SK-N-SH (cell line): ENCODE data around the gene SMOC1. TPM values are rescaled to one million over a fixed set of nuclear protein-coding genes. Genes with fewer than 3 reads are reported as not detected.
A peak's percentile ranks its signal among the peaks of the same experiment; 100 is the strongest.

Experiments
- CTCF ChIA-PET: fragments of 300-600, 350-600 bp; formaldehyde crosslinking; extraction: SDS; loops from one replicate; lab custom pipeline; 2021; lab: Yijun Ruan, JAX
- POLR2A ChIA-PET: fragments of 350-600 bp; sonication (Branson Sonifier 250); formaldehyde crosslinking; extraction: SDS; loops from one replicate; lab custom pipeline; 2020; ENCODE audit warnings: antibody characterized with exemption, inconsistent platforms; lab: Yijun Ruan, JAX
- DNase-seq: peaks from one replicate; pipeline ENCODE4 v3.0.0; 2012
- H2AFZ ChIP-seq: fragments of 200-600 bp; sonication (generic); 2 replicates; pipeline ENCODE4 v1.8.1; 2016; ENCODE audit warnings: antibody characterized with exemption, mild to moderate bottlenecking, low read depth
- H3F3A ChIP-seq: fragments of 200-600 bp; sonication (generic); replicated peaks from 2 replicates; pipeline ENCODE3; 2016; ENCODE audit warnings: antibody characterized with exemption, mild to moderate bottlenecking; ENCODE audit not compliant: insufficient read depth
- H3K27ac ChIP-seq, 2 experiments: fragments of 200-500 bp in 1 of 2; fragments of 200-600 bp in 1 of 2; sonication (Bioruptor generic) in 1 of 2; sonication (generic), shearing (Covaris generic) in 1 of 2; 2 replicates each; pipeline versions ENCODE4 v1.5.1 to v1.6.1; 2014 to 2016; ENCODE audit warnings: low read depth in 2 of 2, inconsistent platforms in 1 of 2, low read length in 1 of 2, mild to moderate bottlenecking in 1 of 2, mixed read lengths in 1 of 2
- H3K27me3 ChIP-seq: fragments of 200-600 bp; sonication (generic), shearing (Covaris generic); 2 replicates; pipeline ENCODE4 v1.6.1; 2016; ENCODE audit warnings: mixed run types; ENCODE audit not compliant: insufficient read depth
- H3K36me3 ChIP-seq, 2 experiments: fragments of 200-500 bp in 1 of 2; fragments of 200-600 bp in 1 of 2; sonication (Bioruptor generic) in 1 of 2; sonication (generic) in 1 of 2; replicated peaks in 1 of 2; 2 replicates each; pipeline versions ENCODE3 to v1.5.1; 2014 to 2016; ENCODE audit warnings: low read length in 1 of 2, mild to moderate bottlenecking in 1 of 2; ENCODE audit not compliant: insufficient read depth in 2 of 2, control insufficient read depth in 1 of 2
- H3K4me1 ChIP-seq, 2 experiments: fragments of 200-500 bp in 1 of 2; fragments of 200-600 bp in 1 of 2; sonication (Bioruptor generic) in 1 of 2; sonication (generic), shearing (Covaris generic) in 1 of 2; 2 replicates each; pipeline versions ENCODE4 v1.5.1 to v1.6.1; 2014 to 2016; ENCODE audit warnings: low read depth in 1 of 2, low read length in 1 of 2, mixed run types in 1 of 2; ENCODE audit not compliant: insufficient read depth in 2 of 2, control insufficient read depth in 1 of 2
- H3K4me2 ChIP-seq: fragments of 200-600 bp; sonication (generic), shearing (Covaris generic); 2 replicates; pipeline ENCODE4 v1.6.1; 2017; ENCODE audit warnings: mixed run types
- H3K4me3 ChIP-seq, 2 experiments: fragments of 200-500 bp in 1 of 2; fragments of 200-600 bp in 1 of 2; sonication (Bioruptor generic) in 1 of 2; sonication (generic), shearing (Covaris generic) in 1 of 2; 2 replicates each; pipeline versions ENCODE4 v1.5.1 to v1.8.1; 2014 to 2016; ENCODE audit warnings: low read depth in 2 of 2, inconsistent platforms in 1 of 2, low read length in 1 of 2, mild to moderate bottlenecking in 1 of 2, mixed read lengths in 1 of 2, moderate library complexity in 1 of 2
- H3K79me2 ChIP-seq: fragments of 200-600 bp; sonication (generic); 2 replicates; pipeline ENCODE4 v1.8.1; 2017; ENCODE audit warnings: mild to moderate bottlenecking; ENCODE audit not compliant: insufficient read depth
- H3K9ac ChIP-seq: fragments of 200-600 bp; sonication (generic); 2 replicates; pipeline ENCODE4 v1.6.1; 2017; ENCODE audit warnings: mixed run types
- H3K9me2 ChIP-seq: fragments of 200-600 bp; sonication (generic); 2 replicates; pipeline ENCODE4 v1.6.1; 2017; ENCODE audit warnings: mixed run types
- H3K9me3 ChIP-seq: fragments of 200-600 bp; sonication (generic); 2 replicates; pipeline ENCODE4 v1.6.1; 2017; ENCODE audit warnings: mixed run types, mild to moderate bottlenecking, moderate library complexity
- H4K20me1 ChIP-seq: fragments of 200-600 bp; sonication (generic); 2 replicates; pipeline ENCODE4 v1.6.1; 2017; ENCODE audit warnings: mild to moderate bottlenecking, mixed run types; ENCODE audit not compliant: insufficient read depth
- CHD2 ChIP-seq: fragments of 150-350 bp; IDR thresholded peaks from 2 replicates; pipeline ENCODE4 v1.6.1; 2018; ENCODE audit warnings: low read length; ENCODE audit not compliant: partially characterized antibody
- ELF1 ChIP-seq: IDR thresholded peaks from 2 replicates; pipeline ENCODE4 v1.4.0; 2012
- FOSL2 ChIP-seq: IDR thresholded peaks from 2 replicates; pipeline ENCODE4 v1.4.0; 2012; ENCODE audit warnings: low read depth, mild to moderate bottlenecking, moderate library complexity, borderline replicate concordance
- GABPA ChIP-seq: IDR thresholded peaks from 2 replicates; pipeline ENCODE4 v1.4.0; 2012; ENCODE audit warnings: low read depth, mild to moderate bottlenecking
- NFIC ChIP-seq: IDR thresholded peaks from 2 replicates; pipeline ENCODE4 v1.4.0; 2012; ENCODE audit warnings: borderline replicate concordance
- POLR2AphosphoS5 ChIP-seq: IDR thresholded peaks from 2 replicates; pipeline ENCODE4 v1.6.1; 2012; ENCODE audit warnings: low read depth, low read length
- RAD21 ChIP-seq: IDR thresholded peaks from 2 replicates; pipeline ENCODE4 v1.6.1; 2012; ENCODE audit warnings: mild to moderate bottlenecking, low read length
- RXRA ChIP-seq: IDR thresholded peaks from 2 replicates; pipeline ENCODE4 v1.4.0; 2012; ENCODE audit warnings: low read depth, mild to moderate bottlenecking, borderline replicate concordance
- SMC3 ChIP-seq: IDR thresholded peaks from 2 replicates; pipeline ENCODE4 v1.6.1; 2012; ENCODE audit warnings: low read depth, low read length, improper control_type of control experiment
- TEAD4 ChIP-seq: IDR thresholded peaks from 2 replicates; pipeline ENCODE4 v1.4.0; 2012; ENCODE audit warnings: mild to moderate bottlenecking, borderline replicate concordance; ENCODE audit not compliant: insufficient read depth
- WGBS: methylation state at CpG from one replicate; pipeline ENCODE4 v1.1.6; 2017; ENCODE audit warnings: low lambda C conversion rate; 5-methylcytosine and 5-hydroxymethylcytosine counted together
- polyA plus RNA-seq, 3 experiments: library from polyadenylated mRNA; depleted of rRNA; stranded (reverse); fragments of >200 nt; gene quantifications; 2 replicates each; pipeline ENCODE4 v1.2.3, GENCODE V29; 2012
- TF ChIP-seq, protein P1 (sequence below): IDR thresholded peaks from 2 replicates; pipeline ENCODE4 v1.4.0; 2012; ENCODE audit warnings: low read depth
- TF ChIP-seq, protein P2 (sequence below): fragments of 200-600 bp; sonication (generic); IDR thresholded peaks from 2 replicates; pipeline ENCODE4 v1.6.1; 2017; ENCODE audit warnings: antibody characterized with exemption, mild to moderate bottlenecking, moderate library complexity
- TF ChIP-seq, protein P3 (sequence below): IDR thresholded peaks from 2 replicates; pipeline ENCODE4 v1.4.0; 2012; ENCODE audit warnings: low read depth, borderline replicate concordance
- TF ChIP-seq, protein P4 (sequence below): IDR thresholded peaks from 2 replicates; pipeline ENCODE4; 2012

Gene SMOC1
- polyA plus RNA-seq, 1 of the 3 experiments (the other 2 are of a cell fraction) = not detected

DNA sequence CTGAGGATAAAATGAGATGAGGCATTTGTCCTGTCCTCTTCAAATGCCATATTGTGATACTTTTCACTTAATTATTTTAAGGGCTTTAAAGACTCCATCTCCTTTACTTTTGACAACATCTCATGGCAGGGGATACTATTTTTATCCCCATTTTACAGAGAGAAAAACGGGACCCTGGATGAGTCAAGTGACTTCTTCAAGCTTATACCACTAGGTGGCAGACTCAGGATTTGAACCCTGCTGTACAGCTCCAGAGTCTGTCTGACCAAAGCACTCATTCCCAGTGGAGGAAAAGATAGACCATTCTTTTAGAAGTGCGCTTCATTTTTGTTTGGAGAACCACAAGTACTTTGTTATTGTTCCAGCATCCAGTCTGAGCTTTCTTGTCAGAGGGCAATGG is 1.7 kb upstream of the SMOC1 start:
- ChIA-PET POLR2A (no interaction called here), CTCF (interaction anchor here (0.7 to 7.0 kb wide), 41 partner anchors 8 to 445 kb away, joined by 3 to 113 read pairs (median 5); no protein-coding TSS in a partner anchor)
- H3K36me3 ChIP-seq = no peaks in the 10 kb centered on the region
- H3F3A ChIP-seq = no peaks in the 10 kb centered on the region
- DNase-seq = peak; percentile 61
- no peaks in the 10 kb centered on the region for H3K9me3 ChIP-seq
- H3K9me2 ChIP-seq = no peaks in the 10 kb centered on the region
- no peak overlapping the region for H3K4me2 ChIP-seq
- peak; percentile 38; the same call in 1 of the 2 replicates for TF ChIP-seq SMC3
- TF ChIP-seq, protein P1, sequence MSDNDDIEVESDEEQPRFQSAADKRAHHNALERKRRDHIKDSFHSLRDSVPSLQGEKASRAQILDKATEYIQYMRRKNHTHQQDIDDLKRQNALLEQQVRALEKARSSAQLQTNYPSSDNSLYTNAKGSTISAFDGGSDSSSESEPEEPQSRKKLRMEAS = no peak
- no peak for TF ChIP-seq FOSL2
- TF ChIP-seq RAD21 = peak; percentile 69
- TF ChIP-seq, protein P2, sequence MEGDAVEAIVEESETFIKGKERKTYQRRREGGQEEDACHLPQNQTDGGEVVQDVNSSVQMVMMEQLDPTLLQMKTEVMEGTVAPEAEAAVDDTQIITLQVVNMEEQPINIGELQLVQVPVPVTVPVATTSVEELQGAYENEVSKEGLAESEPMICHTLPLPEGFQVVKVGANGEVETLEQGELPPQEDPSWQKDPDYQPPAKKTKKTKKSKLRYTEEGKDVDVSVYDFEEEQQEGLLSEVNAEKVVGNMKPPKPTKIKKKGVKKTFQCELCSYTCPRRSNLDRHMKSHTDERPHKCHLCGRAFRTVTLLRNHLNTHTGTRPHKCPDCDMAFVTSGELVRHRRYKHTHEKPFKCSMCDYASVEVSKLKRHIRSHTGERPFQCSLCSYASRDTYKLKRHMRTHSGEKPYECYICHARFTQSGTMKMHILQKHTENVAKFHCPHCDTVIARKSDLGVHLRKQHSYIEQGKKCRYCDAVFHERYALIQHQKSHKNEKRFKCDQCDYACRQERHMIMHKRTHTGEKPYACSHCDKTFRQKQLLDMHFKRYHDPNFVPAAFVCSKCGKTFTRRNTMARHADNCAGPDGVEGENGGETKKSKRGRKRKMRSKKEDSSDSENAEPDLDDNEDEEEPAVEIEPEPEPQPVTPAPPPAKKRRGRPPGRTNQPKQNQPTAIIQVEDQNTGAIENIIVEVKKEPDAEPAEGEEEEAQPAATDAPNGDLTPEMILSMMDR = peak; percentile 46
- peak overlapping the region in 1 of 2 experiments; percentile 23; a peak in 1 of 4 replicates for H3K4me3 ChIP-seq
- H3K79me2 ChIP-seq = no peaks in the 10 kb centered on the region
- peaks cover 0 to 27% of the 10 kb centered on the region in 2 experiments; a peak in 1 of 4 replicates for H3K4me1 ChIP-seq
- H2AFZ ChIP-seq = no peak overlapping the region
- no peaks in the 10 kb centered on the region for H4K20me1 ChIP-seq
- no peak overlapping the region for H3K27ac ChIP-seq
- no peak overlapping the region for H3K9ac ChIP-seq
- H3K27me3 ChIP-seq = 0 out of 2 replicates have a peak, but pooled peaks cover 13% of the 10 kb centered on the region
- 35% methylated on average over 2 of the region's 2 CpGs for WGBS

DNA sequence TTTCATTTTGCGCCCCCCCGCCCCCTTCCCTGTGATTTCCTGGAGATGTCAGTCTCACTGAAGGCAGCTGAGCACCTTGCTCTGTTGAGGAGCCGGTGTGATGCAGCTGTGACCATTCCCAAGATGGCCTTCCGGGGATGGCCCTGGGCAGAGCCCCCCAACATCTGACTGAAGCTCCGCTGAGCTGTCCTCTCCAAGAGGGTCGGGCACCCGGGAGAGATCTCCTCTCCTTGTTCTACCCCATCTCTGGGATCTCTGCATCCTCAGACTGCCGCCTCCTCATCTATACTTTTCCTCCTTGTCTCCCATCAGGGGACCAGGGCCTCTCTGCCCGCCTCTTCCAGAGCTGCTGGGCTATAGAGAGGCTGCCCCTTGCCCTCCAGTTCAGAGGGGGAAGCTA is 965 bp upstream of the SMOC1 start:
- Histone ChIP-seq H3K4me1 (peaks cover 0 to 28% of the 10 kb centered on the region in 2 experiments; a peak in 1 of 4 replicates), H3K79me2 (no peaks in the 10 kb centered on the region), H3K27me3 (0 out of 2 replicates have a peak, but pooled peaks cover 13% of the 10 kb centered on the region), H3F3A (no peaks in the 10 kb centered on the region), H4K20me1 (no peaks in the 10 kb centered on the region), H3K4me3 (no peak overlapping the region), H2AFZ (no peak overlapping the region), H3K27ac (no peak overlapping the region)
- 66% methylated on average over 9 of the region's 9 CpGs for WGBS
- POLR2A ChIA-PET = no interaction called here
- TF ChIP-seq GABPA (no peak), NFIC (no peak), RXRA (no peak), SMC3 (no peak), ELF1 (no peak), RAD21 (no peak), CHD2 (no peak), POLR2AphosphoS5 (no peak), TEAD4 (no peak)
- TF ChIP-seq, protein P3, sequence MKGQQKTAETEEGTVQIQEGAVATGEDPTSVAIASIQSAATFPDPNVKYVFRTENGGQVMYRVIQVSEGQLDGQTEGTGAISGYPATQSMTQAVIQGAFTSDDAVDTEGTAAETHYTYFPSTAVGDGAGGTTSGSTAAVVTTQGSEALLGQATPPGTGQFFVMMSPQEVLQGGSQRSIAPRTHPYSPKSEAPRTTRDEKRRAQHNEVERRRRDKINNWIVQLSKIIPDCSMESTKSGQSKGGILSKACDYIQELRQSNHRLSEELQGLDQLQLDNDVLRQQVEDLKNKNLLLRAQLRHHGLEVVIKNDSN = no peak
- TF ChIP-seq, protein P4, sequence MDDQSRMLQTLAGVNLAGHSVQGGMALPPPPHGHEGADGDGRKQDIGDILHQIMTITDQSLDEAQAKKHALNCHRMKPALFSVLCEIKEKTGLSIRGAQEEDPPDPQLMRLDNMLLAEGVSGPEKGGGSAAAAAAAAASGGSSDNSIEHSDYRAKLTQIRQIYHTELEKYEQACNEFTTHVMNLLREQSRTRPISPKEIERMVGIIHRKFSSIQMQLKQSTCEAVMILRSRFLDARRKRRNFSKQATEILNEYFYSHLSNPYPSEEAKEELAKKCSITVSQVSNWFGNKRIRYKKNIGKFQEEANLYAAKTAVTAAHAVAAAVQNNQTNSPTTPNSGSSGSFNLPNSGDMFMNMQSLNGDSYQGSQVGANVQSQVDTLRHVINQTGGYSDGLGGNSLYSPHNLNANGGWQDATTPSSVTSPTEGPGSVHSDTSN = no peak
- TF ChIP-seq, all 33 proteins: peak for 0
- H3K4me2 ChIP-seq = no peak overlapping the region
- H3K9me3 ChIP-seq = no peaks in the 10 kb centered on the region
- DNase-seq = no peak
- no peaks in the 10 kb centered on the region for H3K9me2 ChIP-seq
- CTCF ChIA-PET = interaction anchor here (0.7 to 7.0 kb wide), 24 partner anchors 9 to 439 kb away, joined by 3 to 113 read pairs (median 5); no protein-coding TSS in a partner anchor
- no peak overlapping the region for H3K9ac ChIP-seq
- H3K36me3 ChIP-seq = no peaks in the 10 kb centered on the region
